GM13977 (cell line): ENCODE results near the gene ZNF576.
"Not testable (repeated sequence)": the region's sequence is repeated elsewhere in the genome, so short reads cannot be mapped to it uniquely, and the experiment has no call there.

ENCODE experiments used
- DNase-seq: peaks from one replicate; pipeline ENCODE4 v3.0.0; 2012; ENCODE audit warnings: low spot score
- CTCF ChIP-seq: IDR thresholded peaks from 2 replicates; pipeline ENCODE4 v1.5.1; 2012; ENCODE audit warnings: mild to moderate bottlenecking, control low read depth; ENCODE audit not compliant: insufficient read depth; ENCODE audit errors: extremely low read depth, missing control alignments
- in situ Hi-C: fragments of 300-500 bp; cut with MboI; formaldehyde crosslinking; loops from one replicate; pipeline ENCODE4 v1.12.0; 2022; ENCODE audit warnings: low sequenced_read_pairs, low pct_unique_long_range_greater_than_20kb, mixed read lengths, inconsistent platforms; ENCODE audit not compliant: unreplicated experiment

ZNF576 gene

GRCh38 chr19:43586346-43586745 lies 10.0 kb upstream of the ZNF576 start:
- no peak for TF ChIP-seq CTCF
- in situ Hi-C loops: no loop called here
- no peak for DNase-seq

- DNase-seq, in situ Hi-C loops: not testable (repeated sequence)
These were observed 9.4 kb upstream of the ZNF576 start for GRCh38 chr19:43587029-43587428.

- in situ Hi-C loops: no loop called here
- no peak for DNase-seq
- TF ChIP-seq CTCF: no peak
These were observed 7.1 kb upstream of the ZNF576 start for GRCh38 chr19:43589277-43589676.

GRCh38 chr19:43589678-43590077 lies 6.7 kb upstream of the ZNF576 start:
- in situ Hi-C loops: no loop called here
- TF ChIP-seq CTCF: no peak
- DNase-seq: no peak

GRCh38 chr19:43591904-43592772 lies 4.3 kb upstream of the ZNF576 start:
- no peak for DNase-seq
- no peak for TF ChIP-seq CTCF
- in situ Hi-C loops: no loop called here

- in situ Hi-C loops: no loop called here
- DNase-seq: no peak
- TF ChIP-seq CTCF: no peak
These were observed 3.5 kb upstream of the ZNF576 start for GRCh38 chr19:43592800-43593350.

GRCh38 chr19:43594081-43594697 lies 2.2 kb upstream of the ZNF576 start:
- in situ Hi-C loops: no loop called here
- DNase-seq: no peak
- no peak for TF ChIP-seq CTCF
